ENCODE results near the gene PTPRH. TPM values are rescaled to one million over a fixed set of nuclear protein-coding genes. Genes with fewer than 3 reads are reported as not detected.
A peak's percentile ranks its signal among the peaks of the same experiment; 100 is the strongest.

The PTPRH gene
- total RNA-seq, 4 donors from 2014 or later: 0.54 to 4.0 (median 1.4) TPM

DNA sequence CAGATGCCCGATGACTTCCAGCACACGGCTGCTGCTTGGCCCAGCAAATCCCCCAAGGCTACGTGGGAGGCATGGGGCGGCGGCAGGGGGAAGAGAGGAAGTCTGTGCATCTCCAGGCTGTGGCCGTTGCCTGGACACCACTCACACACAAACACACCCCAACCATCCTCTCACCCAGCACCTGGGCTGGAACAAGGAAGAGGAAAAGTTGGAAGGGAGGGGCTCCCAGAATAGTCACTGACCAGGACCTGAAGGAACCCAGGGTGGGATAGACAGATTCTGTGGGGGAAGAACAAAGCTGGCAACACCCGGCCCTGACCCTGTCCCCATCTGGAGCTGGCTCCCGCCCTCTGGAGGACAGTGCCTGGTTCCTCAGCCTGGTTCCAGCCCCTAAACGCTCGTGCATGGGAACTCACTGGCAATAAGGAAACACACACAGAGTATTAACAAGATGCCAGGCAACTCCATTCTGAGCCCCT, 38.4 kb upstream of the PTPRH start:
- peak; percentile 31 for ATAC-seq
- no peaks in the 10 kb centered on the region for H3K27me3 ChIP-seq
- H3K4me3 ChIP-seq: no peak overlapping the region
- TF ChIP-seq EP300 (IDR thresholded peaks at IDR 0.05): no peak
- no peak for TF ChIP-seq POLR2A (IDR thresholded peaks at IDR 0.05)
- no peak for TF ChIP-seq POLR2AphosphoS5 (IDR thresholded peaks at IDR 0.05)
- TF ChIP-seq, protein P1, sequence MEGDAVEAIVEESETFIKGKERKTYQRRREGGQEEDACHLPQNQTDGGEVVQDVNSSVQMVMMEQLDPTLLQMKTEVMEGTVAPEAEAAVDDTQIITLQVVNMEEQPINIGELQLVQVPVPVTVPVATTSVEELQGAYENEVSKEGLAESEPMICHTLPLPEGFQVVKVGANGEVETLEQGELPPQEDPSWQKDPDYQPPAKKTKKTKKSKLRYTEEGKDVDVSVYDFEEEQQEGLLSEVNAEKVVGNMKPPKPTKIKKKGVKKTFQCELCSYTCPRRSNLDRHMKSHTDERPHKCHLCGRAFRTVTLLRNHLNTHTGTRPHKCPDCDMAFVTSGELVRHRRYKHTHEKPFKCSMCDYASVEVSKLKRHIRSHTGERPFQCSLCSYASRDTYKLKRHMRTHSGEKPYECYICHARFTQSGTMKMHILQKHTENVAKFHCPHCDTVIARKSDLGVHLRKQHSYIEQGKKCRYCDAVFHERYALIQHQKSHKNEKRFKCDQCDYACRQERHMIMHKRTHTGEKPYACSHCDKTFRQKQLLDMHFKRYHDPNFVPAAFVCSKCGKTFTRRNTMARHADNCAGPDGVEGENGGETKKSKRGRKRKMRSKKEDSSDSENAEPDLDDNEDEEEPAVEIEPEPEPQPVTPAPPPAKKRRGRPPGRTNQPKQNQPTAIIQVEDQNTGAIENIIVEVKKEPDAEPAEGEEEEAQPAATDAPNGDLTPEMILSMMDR (IDR thresholded peaks at IDR 0.05): no peak
- H3K36me3 ChIP-seq: peaks cover 0 to 55% of the 10 kb centered on the region in 2 donors
- no peak overlapping the region for H3K27ac ChIP-seq
- peaks cover 0 to 56% (median 14%) of the 10 kb centered on the region in 3 donors for H3K4me1 ChIP-seq
- H3K9me3 ChIP-seq: no peaks in the 10 kb centered on the region
- WGBS, 2 donors (ENCODE audit: low coverage in 1 of 2): 14 to 30% methylated on average over 1 to 4 of the region's 10 CpGs

DNA sequence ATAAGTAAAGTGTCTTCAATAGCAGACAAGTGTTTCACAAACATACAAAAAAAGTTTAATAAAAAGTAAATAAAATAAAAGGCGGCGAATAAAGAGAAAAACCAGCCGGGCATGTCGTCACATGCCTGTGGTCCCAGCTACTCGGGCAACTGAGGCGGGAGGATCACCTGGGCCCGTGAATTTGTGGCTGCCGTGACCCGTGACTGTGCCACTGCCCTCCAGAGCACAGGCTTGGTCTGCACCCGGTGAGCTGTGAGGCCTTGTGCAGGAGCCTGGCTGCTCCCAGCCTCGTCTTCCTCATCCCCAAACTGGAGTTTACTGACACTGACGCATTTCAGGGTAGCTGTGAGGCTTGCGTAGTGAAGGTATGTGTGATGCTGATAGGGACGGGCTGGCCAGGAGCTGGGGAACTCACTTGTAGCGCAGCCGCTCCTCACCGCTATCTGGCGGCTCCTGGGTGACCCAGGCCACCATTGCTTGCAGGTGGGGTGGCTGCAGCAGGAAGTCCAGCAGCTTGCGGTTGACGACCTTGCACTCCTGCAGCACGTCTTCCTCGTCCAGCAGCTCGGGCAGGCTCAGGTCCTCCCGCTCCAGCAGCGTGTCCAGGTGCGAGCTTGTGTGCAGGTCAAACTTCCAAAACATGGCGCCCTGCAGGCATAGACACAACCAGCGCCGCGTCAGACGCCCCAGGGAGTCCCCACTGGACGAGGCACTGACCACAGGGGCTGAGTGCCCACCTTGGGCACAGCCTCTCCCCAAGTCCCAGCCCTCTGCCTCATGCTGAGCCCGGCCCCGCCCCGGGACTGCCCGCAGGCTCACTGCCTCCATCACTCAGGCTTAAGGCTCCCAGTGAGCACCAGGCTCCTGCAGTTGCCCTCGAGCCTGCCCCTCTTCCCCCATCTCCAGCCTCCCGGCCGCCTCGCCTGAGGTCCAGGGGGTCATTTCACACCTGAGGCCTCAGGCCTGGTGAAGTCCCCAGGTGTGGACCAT, 37.5 kb upstream of the PTPRH start:
- Histone ChIP-seq H3K4me3 (no peak overlapping the region), H3K9me3 (no peaks in the 10 kb centered on the region), H3K36me3 (peaks cover 0 to 64% of the 10 kb centered on the region in 2 donors), H3K4me1 (peaks cover 0 to 49% (median 13%) of the 10 kb centered on the region in 3 donors), H3K27ac (no peak overlapping the region), H3K27me3 (no peaks in the 10 kb centered on the region)
- WGBS, 2 donors (ENCODE audit: low coverage in 1 of 2): 90 to 96% methylated on average over 4 to 10 of the region's 40 CpGs
- no peak for ATAC-seq
- TF ChIP-seq POLR2AphosphoS5 (IDR thresholded peaks at IDR 0.05) (no peak), POLR2A (IDR thresholded peaks at IDR 0.05) (no peak)

DNA sequence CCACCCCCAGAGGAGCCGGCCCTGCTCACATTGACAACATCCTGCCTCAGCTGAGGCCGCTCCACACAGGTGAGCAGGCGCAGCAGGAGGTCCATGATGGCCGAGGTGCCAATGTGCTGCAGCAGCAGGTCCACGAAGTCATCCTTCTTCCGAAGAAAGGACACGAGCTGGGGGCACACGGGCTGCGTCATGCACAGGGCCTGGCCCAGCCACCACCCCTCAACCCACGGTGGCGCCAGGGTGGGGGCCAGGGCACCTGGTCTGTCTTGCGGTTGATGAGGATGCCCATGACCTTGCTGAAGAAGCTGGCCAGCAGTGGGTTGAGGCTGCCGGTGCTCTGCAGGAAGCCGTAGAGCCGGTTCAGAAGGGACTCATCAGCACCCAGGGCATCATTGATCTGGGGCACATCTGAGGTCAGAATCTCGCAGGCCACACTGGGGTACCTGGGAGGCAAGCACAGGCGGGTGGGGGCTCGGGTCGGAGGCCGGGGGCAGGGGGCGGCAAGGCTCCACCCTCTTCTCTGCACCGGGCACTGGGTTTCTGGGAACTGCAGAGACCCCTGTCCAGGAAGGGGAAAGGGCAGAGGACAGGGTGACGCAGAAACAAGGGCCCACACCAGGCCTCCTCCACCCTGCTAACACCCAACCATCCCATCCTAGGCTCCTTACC, 36.1 kb upstream of the PTPRH start:
- TF ChIP-seq EP300 (IDR thresholded peaks at IDR 0.05): no peak
- TF ChIP-seq POLR2AphosphoS5 (IDR thresholded peaks at IDR 0.05): no peak
- TF ChIP-seq POLR2A (IDR thresholded peaks at IDR 0.05): no peak
- TF ChIP-seq, protein P1 (IDR thresholded peaks at IDR 0.05): no peak
- Histone ChIP-seq H3K36me3 (peaks cover 0 to 77% of the 10 kb centered on the region in 2 donors), H3K27me3 (no peaks in the 10 kb centered on the region), H3K4me1 (peaks cover 0 to 35% (median 13%) of the 10 kb centered on the region in 3 donors), H3K27ac (no peak overlapping the region), H3K4me3 (no peak overlapping the region), H3K9me3 (no peaks in the 10 kb centered on the region)
- WGBS, 2 donors (ENCODE audit: low coverage in 1 of 2): 82 to 100% methylated on average over 1 to 2 of the region's 23 CpGs
- ATAC-seq: no peak

GRCh38 chr19:55244004-55244680, 34.8 kb upstream of the PTPRH start:
- Histone ChIP-seq H3K36me3 (peaks cover 0 to 80% of the 10 kb centered on the region in 2 donors), H3K4me1 (peaks cover 0 to 22% (median 13%) of the 10 kb centered on the region in 3 donors), H3K27ac (no peak overlapping the region), H3K27me3 (no peaks in the 10 kb centered on the region), H3K9me3 (no peaks in the 10 kb centered on the region), H3K4me3 (no peak overlapping the region)
- 77 to 87% methylated on average over 9 of the region's 12 CpGs for WGBS, 2 donors (ENCODE audit: low coverage in 1 of 2)
- ATAC-seq: no peak
- no peak for TF ChIP-seq POLR2A (IDR thresholded peaks at IDR 0.05)
- TF ChIP-seq EP300 (IDR thresholded peaks at IDR 0.05): no peak
- TF ChIP-seq, protein P1 (IDR thresholded peaks at IDR 0.05): no peak
- TF ChIP-seq POLR2AphosphoS5 (IDR thresholded peaks at IDR 0.05): no peak

- Histone ChIP-seq H3K27ac (no peak overlapping the region), H3K36me3 (peaks cover 0 to 97% of the 10 kb centered on the region in 2 donors), H3K4me3 (no peak overlapping the region), H3K9me3 (no peaks in the 10 kb centered on the region), H3K27me3 (no peaks in the 10 kb centered on the region), H3K4me1 (peaks cover 0 to 6% (median 3%) of the 10 kb centered on the region in 3 donors)
- no CpG with 5 or more reads among the region's 7 CpGs for WGBS, 2 donors (ENCODE audit: low coverage in 1 of 2)
- ATAC-seq: no peak
- TF ChIP-seq EP300 (IDR thresholded peaks at IDR 0.05): no peak
- TF ChIP-seq, protein P1 (IDR thresholded peaks at IDR 0.05): no peak
- TF ChIP-seq POLR2A (IDR thresholded peaks at IDR 0.05): no peak
- no peak for TF ChIP-seq POLR2AphosphoS5 (IDR thresholded peaks at IDR 0.05)
Measured at GRCh38 chr19:55242517-55242916, 33.2 kb upstream of the PTPRH start.

Data from gastroesophageal sphincter (tissue), 4 donors.